ENCODE data around the gene CPB1.

DNA sequence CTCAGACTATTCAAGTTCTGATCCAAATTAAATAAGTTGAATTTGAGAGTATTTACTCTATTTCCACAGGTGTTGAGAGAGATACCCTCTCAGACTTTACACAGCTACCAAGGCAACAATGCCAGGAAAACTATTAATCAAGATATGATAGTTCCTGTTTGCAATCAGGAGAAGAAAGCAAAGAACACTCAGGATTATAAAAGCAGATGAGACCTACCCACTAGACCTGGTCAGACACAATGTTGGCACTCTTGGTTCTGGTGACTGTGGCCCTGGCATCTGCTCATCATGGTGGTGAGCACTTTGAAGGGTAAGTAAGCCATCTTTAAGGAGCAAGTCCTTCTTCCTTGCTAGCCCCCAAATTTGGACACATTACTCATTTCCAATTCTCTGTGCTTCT lies at the start of gene CPB1:
- TF ChIP-seq TAF1 (IDR thresholded peaks at IDR 0.05; ENCODE audit: borderline replicate concordance, insufficient read depth, low read length) (no peak), POLR2AphosphoS5 (IDR thresholded peaks at IDR 0.05; ENCODE audit: low read depth, low read length) (no peak), REST (IDR thresholded peaks at IDR 0.05; ENCODE audit: insufficient read depth in 1 of 2, low read depth in 2 of 2, low read length in 2 of 2) (no peak)

Data from PFSK-1 (cell line).